Endodermal cell (in vitro differentiated cells): Measurements from ENCODE around the gene FAM174C. TPM values are rescaled to one million over a fixed set of nuclear protein-coding genes. Genes with fewer than 3 reads are reported as not detected.

Experiments
- DNase-seq: peaks from one replicate; pipeline ENCODE4 v3.0.0-alpha.2; 2017
- H3K27ac ChIP-seq: 2 replicates; pipeline ENCODE4 v1.5.1; 2013; ENCODE audit warnings: mild to moderate bottlenecking, low read depth, low read length, moderate library complexity
- H3K27me3 ChIP-seq: 2 replicates; pipeline ENCODE4 v1.6.1; 2013; ENCODE audit warnings: mild to moderate bottlenecking, low read length, moderate library complexity; ENCODE audit not compliant: insufficient read depth, control insufficient read depth, poor library complexity, severe bottlenecking
- H3K36me3 ChIP-seq: 2 replicates; pipeline ENCODE4 v1.7.0; 2013; ENCODE audit warnings: mild to moderate bottlenecking, low read length, moderate library complexity; ENCODE audit not compliant: control insufficient read depth, insufficient read depth
- H3K4me1 ChIP-seq: one replicate; pipeline ENCODE4 v1.7.0; 2013; ENCODE audit warnings: low read length; ENCODE audit not compliant: control insufficient read depth, insufficient read depth
- H3K4me3 ChIP-seq: 2 replicates; pipeline ENCODE4 v1.5.1; 2013; ENCODE audit warnings: mild to moderate bottlenecking, low read length, moderate library complexity
- H3K9ac ChIP-seq: 2 replicates; pipeline ENCODE4 v1.6.1; 2013; ENCODE audit warnings: mild to moderate bottlenecking, low read length, moderate library complexity; ENCODE audit not compliant: poor library complexity, severe bottlenecking; ENCODE audit errors: extremely low read depth
- H3K9me3 ChIP-seq: 2 replicates; pipeline ENCODE4 v1.6.1; 2013; ENCODE audit warnings: mild to moderate bottlenecking, low read length, moderate library complexity; ENCODE audit not compliant: control insufficient read depth
- H3K27ac Mint-ChIP-seq: 2 replicates; pipeline ENCODE4 v1.8.0; 2020; ENCODE audit warnings: mixed read lengths
- H3K27me3 Mint-ChIP-seq: 2 replicates; pipeline ENCODE4 v1.8.0; 2021; ENCODE audit warnings: mild to moderate bottlenecking, mixed read lengths; ENCODE audit not compliant: insufficient read depth
- H3K36me3 Mint-ChIP-seq: 2 replicates; pipeline ENCODE4 v1.8.0; 2020; ENCODE audit warnings: low read depth, mixed read lengths
- H3K4me1 Mint-ChIP-seq: 2 replicates; pipeline ENCODE4 v1.8.0; 2020; ENCODE audit warnings: mixed read lengths
- H3K4me3 Mint-ChIP-seq: 2 replicates; pipeline ENCODE4 v1.8.0; 2020; ENCODE audit warnings: mild to moderate bottlenecking, moderate library complexity, mixed read lengths
- H3K9me3 Mint-ChIP-seq: 2 replicates; pipeline ENCODE4 v1.8.0; 2020; ENCODE audit warnings: mild to moderate bottlenecking, mixed read lengths
- CTCF ChIP-seq: fragments of 200-600 bp; sonication (generic); conservative IDR thresholded peaks from 2 replicates; pipeline ENCODE4 v1.5.0; 2021; ENCODE audit warnings: antibody characterized with exemption, mild to moderate bottlenecking
- WGBS, 2 experiments: methylation state at CpG; one replicate each; pipeline versions ENCODE4 v1.1.5 to v1.1.7; 2013; ENCODE audit warnings: missing lambda C conversion rate in 2 of 2, mixed read lengths in 1 of 2; ENCODE audit not compliant: insufficient coverage in 1 of 2, insufficient read length in 1 of 2; 5-methylcytosine and 5-hydroxymethylcytosine counted together
- total RNA-seq, 2 donors: library from RNA; stranded (reverse); fragmentation: NEBNext Ultra II Directional in 1 of 2; extraction: Animal tissue kit (Norgen Biotek cat#: 25700) in 1 of 2; gene quantifications; 2 replicates in 1 of 2; 3 replicates in 1 of 2; pipeline ENCODE4 v1.2.1, GENCODE V29; 2021

Gene FAM174C
- total RNA-seq, 2 donors from 2014 or later, result 45.1 to 46.0 TPM

GRCh38 chr19:1247748-1248138, 27.6 kb upstream of the FAM174C start:
- no peaks in the 10 kb centered on the region for H3K9me3 ChIP-seq
- no peak for DNase-seq
- H3K9me3 Mint-ChIP-seq, result no peaks in the 10 kb centered on the region
- peak overlapping the region; percentile 38 for H3K9ac ChIP-seq
- H3K4me3 ChIP-seq, result peak overlapping the region; percentile 58
- 90 to 93% methylated on average over 6 to 8 of the region's 8 CpGs for WGBS, 2 experiments
- peaks cover 2% of the 10 kb centered on the region for H3K4me1 Mint-ChIP-seq
- no peak overlapping the region for H3K27ac Mint-ChIP-seq
- peaks cover 13% of the 10 kb centered on the region for H3K36me3 ChIP-seq
- H3K4me3 Mint-ChIP-seq, result peak overlapping the region; percentile 87
- no peak overlapping the region for H3K27ac ChIP-seq
- H3K36me3 Mint-ChIP-seq, result peaks cover 11% of the 10 kb centered on the region
- TF ChIP-seq CTCF, result no peak
- peaks cover 5% of the 10 kb centered on the region for H3K4me1 ChIP-seq
- H3K27me3 Mint-ChIP-seq, result no peaks in the 10 kb centered on the region
- H3K27me3 ChIP-seq, result no peaks in the 10 kb centered on the region

GRCh38 chr19:1248139-1248785, 27.1 kb upstream of the FAM174C start, which contains the start of gene MIDN:
Gene MIDN, plus strand, starts transcription at chr19:1248583. Its CDS starts 1,714 bp downstream, at chr19:1250297.
- Mint-ChIP-seq H3K4me1 (peaks cover 2% of the 10 kb centered on the region), H3K27ac (peak within 1 kb of the TSS; percentile 93), H3K27me3 (no peaks in the 10 kb centered on the region), H3K9me3 (no peaks in the 10 kb centered on the region), H3K36me3 (peaks cover 12% of the 10 kb centered on the region), H3K4me3 (peak within 1 kb of the TSS; percentile 87)
- H3K4me1 ChIP-seq, result peaks cover 6% of the 10 kb centered on the region
- H3K27me3 ChIP-seq, result no peaks in the 10 kb centered on the region
- 3 to 5% methylated on average over 17 to 60 of the region's 60 CpGs for WGBS, 2 experiments
- H3K4me3 ChIP-seq, result peak within 1 kb of the TSS; percentile 73
- peak; percentile 57 for TF ChIP-seq CTCF
- peak within 1 kb of the TSS; percentile 80 for H3K9ac ChIP-seq
- H3K9me3 ChIP-seq, result no peaks in the 10 kb centered on the region
- peak; percentile 95 for DNase-seq
- H3K36me3 ChIP-seq, result peaks cover 14% of the 10 kb centered on the region
- peak within 1 kb of the TSS; percentile 99 for H3K27ac ChIP-seq

GRCh38 chr19:1248786-1249297, 26.5 kb upstream of the FAM174C start:
- Histone ChIP-seq H3K9ac (peak overlapping the region; percentile 80), H3K4me1 (peaks cover 10% of the 10 kb centered on the region), H3K27ac (peak overlapping the region; percentile 99), H3K9me3 (no peaks in the 10 kb centered on the region), H3K27me3 (no peaks in the 10 kb centered on the region), H3K4me3 (peak overlapping the region; percentile 73), H3K36me3 (peaks cover 20% of the 10 kb centered on the region)
- peak overlapping the region; percentile 93 for H3K27ac Mint-ChIP-seq
- H3K4me3 Mint-ChIP-seq, result peak overlapping the region; percentile 87
- H3K27me3 Mint-ChIP-seq, result no peaks in the 10 kb centered on the region
- peaks cover 16% of the 10 kb centered on the region for H3K36me3 Mint-ChIP-seq
- DNase-seq, result no peak
- no peaks in the 10 kb centered on the region for H3K9me3 Mint-ChIP-seq
- 0% methylated on average over 18 to 73 of the region's 74 CpGs for WGBS, 2 experiments
- peaks cover 2% of the 10 kb centered on the region for H3K4me1 Mint-ChIP-seq
- TF ChIP-seq CTCF, result peak; percentile 83
